Gastrocnemius medialis (tissue), 4 donors: Measurements from ENCODE around the gene NACC1.

Source experiments
- POLR2A ChIP-seq, 2 donors: fragments of 450-650 bp; IDR thresholded peaks; one replicate each; pipeline ENCODE4 v1.6.1; 2017; ENCODE audit warnings: antibody characterized with exemption in 2 of 2, mild to moderate bottlenecking in 2 of 2, moderate library complexity in 2 of 2
- TF ChIP-seq, protein P1 (sequence below), 5 experiments: fragments of 450-650 bp in 3 of 5; fragments of 200-600 bp in 2 of 5; sonication (generic) in 2 of 5; IDR thresholded peaks in 4 of 5; conservative IDR thresholded peaks in 1 of 5; 1 replicate in 4 of 5; 2 replicates in 1 of 5; pipeline ENCODE4 v1.5.1; 2016 to 2019; ENCODE audit warnings: antibody characterized with exemption in 5 of 5, mild to moderate bottlenecking in 3 of 5, moderate library complexity in 3 of 5

DNA sequence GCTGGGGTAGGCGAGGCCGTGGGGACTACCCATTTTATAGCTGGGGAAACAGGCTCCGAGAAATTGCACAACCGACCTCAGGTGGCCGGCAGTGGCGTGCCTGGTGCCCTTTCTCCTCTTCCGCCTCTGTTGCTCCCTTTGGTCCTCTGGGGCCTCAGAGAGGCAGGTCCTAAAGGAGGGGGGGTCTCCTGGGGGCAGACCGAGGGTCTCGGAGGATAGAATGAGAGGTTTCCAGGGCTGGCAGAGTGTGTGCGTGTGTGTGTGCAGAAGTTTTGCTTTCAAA, 20.8 kb downstream of the NACC1 start:
- TF ChIP-seq, protein P1, sequence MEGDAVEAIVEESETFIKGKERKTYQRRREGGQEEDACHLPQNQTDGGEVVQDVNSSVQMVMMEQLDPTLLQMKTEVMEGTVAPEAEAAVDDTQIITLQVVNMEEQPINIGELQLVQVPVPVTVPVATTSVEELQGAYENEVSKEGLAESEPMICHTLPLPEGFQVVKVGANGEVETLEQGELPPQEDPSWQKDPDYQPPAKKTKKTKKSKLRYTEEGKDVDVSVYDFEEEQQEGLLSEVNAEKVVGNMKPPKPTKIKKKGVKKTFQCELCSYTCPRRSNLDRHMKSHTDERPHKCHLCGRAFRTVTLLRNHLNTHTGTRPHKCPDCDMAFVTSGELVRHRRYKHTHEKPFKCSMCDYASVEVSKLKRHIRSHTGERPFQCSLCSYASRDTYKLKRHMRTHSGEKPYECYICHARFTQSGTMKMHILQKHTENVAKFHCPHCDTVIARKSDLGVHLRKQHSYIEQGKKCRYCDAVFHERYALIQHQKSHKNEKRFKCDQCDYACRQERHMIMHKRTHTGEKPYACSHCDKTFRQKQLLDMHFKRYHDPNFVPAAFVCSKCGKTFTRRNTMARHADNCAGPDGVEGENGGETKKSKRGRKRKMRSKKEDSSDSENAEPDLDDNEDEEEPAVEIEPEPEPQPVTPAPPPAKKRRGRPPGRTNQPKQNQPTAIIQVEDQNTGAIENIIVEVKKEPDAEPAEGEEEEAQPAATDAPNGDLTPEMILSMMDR (IDR thresholded peaks at IDR 0.05 in 4 of 5, conservative IDR thresholded peaks at IDR 0.05 in 1 of 5): no peak
- no peak for TF ChIP-seq POLR2A (IDR thresholded peaks at IDR 0.05)
